A673 (cell line): Measurements from ENCODE around the gene TAGAP.

ENCODE experiments used
- EZH2 ChIP-seq: fragments of 200-600 bp; sonication (generic); IDR thresholded peaks from 2 replicates; pipeline ENCODE4 v1.6.1; 2017; ENCODE audit warnings: borderline replicate concordance, low read depth, mild to moderate bottlenecking, mixed read lengths, antibody characterized with exemption, low read length; ENCODE audit not compliant: poor library complexity, severe bottlenecking
- TF ChIP-seq, protein P1 (sequence below): fragments of 300-800, 200-600 bp; sonication (generic); conservative IDR thresholded peaks from 2 replicates; pipeline ENCODE4 v1.5.1; 2017; ENCODE audit warnings: low read depth, mild to moderate bottlenecking, antibody characterized with exemption, low read length, moderate library complexity, mixed read lengths

DNA sequence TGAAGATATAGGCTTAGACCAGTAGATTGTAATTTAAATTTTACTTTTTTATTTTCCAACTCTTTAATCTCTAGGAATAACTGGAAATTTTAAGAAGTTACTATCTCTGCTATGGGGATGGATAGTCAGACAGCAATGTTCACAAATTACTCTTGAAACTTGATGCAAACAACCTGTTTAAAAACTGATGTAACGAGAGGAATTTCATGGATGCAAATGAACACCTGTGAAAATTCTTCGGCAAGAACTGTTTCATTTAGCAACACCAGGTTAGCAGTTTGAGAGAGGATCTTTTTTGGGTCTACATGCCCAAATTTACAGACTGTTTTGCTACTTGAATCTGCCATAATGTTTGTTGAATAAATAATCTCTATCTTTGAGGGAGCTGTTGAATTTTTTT is 24.8 kb downstream of the TAGAP start:
- no peak for TF ChIP-seq EZH2
- TF ChIP-seq, protein P1, sequence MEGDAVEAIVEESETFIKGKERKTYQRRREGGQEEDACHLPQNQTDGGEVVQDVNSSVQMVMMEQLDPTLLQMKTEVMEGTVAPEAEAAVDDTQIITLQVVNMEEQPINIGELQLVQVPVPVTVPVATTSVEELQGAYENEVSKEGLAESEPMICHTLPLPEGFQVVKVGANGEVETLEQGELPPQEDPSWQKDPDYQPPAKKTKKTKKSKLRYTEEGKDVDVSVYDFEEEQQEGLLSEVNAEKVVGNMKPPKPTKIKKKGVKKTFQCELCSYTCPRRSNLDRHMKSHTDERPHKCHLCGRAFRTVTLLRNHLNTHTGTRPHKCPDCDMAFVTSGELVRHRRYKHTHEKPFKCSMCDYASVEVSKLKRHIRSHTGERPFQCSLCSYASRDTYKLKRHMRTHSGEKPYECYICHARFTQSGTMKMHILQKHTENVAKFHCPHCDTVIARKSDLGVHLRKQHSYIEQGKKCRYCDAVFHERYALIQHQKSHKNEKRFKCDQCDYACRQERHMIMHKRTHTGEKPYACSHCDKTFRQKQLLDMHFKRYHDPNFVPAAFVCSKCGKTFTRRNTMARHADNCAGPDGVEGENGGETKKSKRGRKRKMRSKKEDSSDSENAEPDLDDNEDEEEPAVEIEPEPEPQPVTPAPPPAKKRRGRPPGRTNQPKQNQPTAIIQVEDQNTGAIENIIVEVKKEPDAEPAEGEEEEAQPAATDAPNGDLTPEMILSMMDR, result no peak
